Calu3 (cell line): ENCODE results near the gene MCTP1. TPM values are rescaled to one million over a fixed set of nuclear protein-coding genes. Genes with fewer than 3 reads are reported as not detected.

Source experiments
- BruUV-seq: library from RNA; stranded (reverse); fragments of 400-500 nt; replicated peaks from 2 replicates; lab custom pipeline; 2021; lab: Mats Ljungman, UMichigan
- CTCF ChIA-PET: fragments of 300-600 bp; sonication (Branson Sonifier 250); formaldehyde crosslinking; loops from one replicate; lab custom pipeline; 2022; ENCODE audit warnings: antibody characterized with exemption; lab: Charles Lee
- DNase-seq: peaks from one replicate; pipeline ENCODE4 v3.0.0; 2022
- H3K27ac Mint-ChIP-seq: one replicate; pipeline ENCODE4 v1.8.0; 2022; ENCODE audit warnings: mixed read lengths; ENCODE audit not compliant: unreplicated experiment
- H3K27me3 Mint-ChIP-seq: one replicate; pipeline ENCODE4 v1.8.0; 2022; ENCODE audit warnings: mixed read lengths; ENCODE audit not compliant: unreplicated experiment
- H3K36me3 Mint-ChIP-seq: one replicate; pipeline ENCODE4 v1.8.0; 2022; ENCODE audit warnings: mild to moderate bottlenecking, moderate library complexity, mixed read lengths; ENCODE audit not compliant: insufficient read depth, unreplicated experiment
- H3K4me1 Mint-ChIP-seq: one replicate; pipeline ENCODE4 v1.8.0; 2022; ENCODE audit warnings: mild to moderate bottlenecking, low read depth, mixed read lengths; ENCODE audit not compliant: unreplicated experiment
- H3K4me3 Mint-ChIP-seq: one replicate; pipeline ENCODE4 v1.8.0; 2022; ENCODE audit warnings: mild to moderate bottlenecking, low read depth, moderate library complexity, mixed read lengths; ENCODE audit not compliant: unreplicated experiment
- H3K9me3 Mint-ChIP-seq: one replicate; pipeline ENCODE4 v1.8.0; 2022; ENCODE audit warnings: low read depth, mixed read lengths; ENCODE audit not compliant: unreplicated experiment
- CTCF ChIP-seq: fragments of 200-600 bp; IDR thresholded peaks from one replicate; pipeline ENCODE4 v1.8.0; 2022; ENCODE audit warnings: antibody characterized with exemption; ENCODE audit not compliant: unreplicated experiment
- intact Hi-C: fragments of 100-400 bp; cut with micrococcal nuclease; formaldehyde crosslinking; loops from one replicate; pipeline ENCODE4 v1.10.0; 2022; ENCODE audit not compliant: unreplicated experiment
- total RNA-seq: library from RNA; stranded (reverse); gene quantifications from 2 replicates; pipeline ENCODE4 v1.2.3, GENCODE V29; 2022

MCTP1 gene
- total RNA-seq, 1 experiment from 2014 or later, result 28.4 TPM

DNA sequence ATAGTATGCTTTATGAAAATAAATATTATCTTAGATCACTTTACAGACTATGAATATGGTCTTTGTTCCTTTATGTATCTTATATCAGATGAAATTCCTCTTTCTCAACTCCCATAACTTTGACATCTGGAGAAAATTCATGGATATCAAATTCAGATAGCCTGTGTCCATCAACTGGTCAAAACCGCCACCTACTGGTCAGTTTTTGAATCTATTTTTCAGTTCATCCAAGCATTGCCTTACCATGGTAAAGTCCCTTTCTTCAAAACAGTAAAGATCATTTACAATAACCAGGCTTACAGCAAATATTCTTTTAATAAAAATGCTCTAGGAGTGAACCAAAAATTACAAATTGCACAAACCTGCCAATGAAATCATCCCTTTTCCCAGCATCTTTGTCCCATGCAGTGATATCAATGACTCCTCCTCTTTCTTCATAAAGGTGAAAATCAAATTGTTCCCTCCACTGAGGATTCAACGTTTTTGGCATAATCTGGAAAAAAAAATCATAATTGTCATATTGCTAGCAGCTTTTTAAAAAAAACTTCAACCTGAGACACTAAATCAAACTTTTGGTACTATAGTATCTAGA, 375.9 kb downstream of the MCTP1 start:
- BruUV-seq, result no TSS peak
- peak; percentile 64 for TF ChIP-seq CTCF
- DNase-seq, result peak; percentile 46
- H3K27ac Mint-ChIP-seq, result no peak overlapping the region
- no peaks in the 10 kb centered on the region for H3K4me1 Mint-ChIP-seq
- no peaks in the 10 kb centered on the region for H3K36me3 Mint-ChIP-seq
- no peak overlapping the region for H3K4me3 Mint-ChIP-seq
- CTCF ChIA-PET, result no interaction called here
- H3K27me3 Mint-ChIP-seq, result no peaks in the 10 kb centered on the region
- intact Hi-C loops, result loop anchor here (2.0 to 5.0 kb wide), 2 partner anchors 78 to 382 kb away; no protein-coding TSS in a partner anchor
- H3K9me3 Mint-ChIP-seq, result no peaks in the 10 kb centered on the region

GRCh38 chr5:94906750-94907149, 378.1 kb downstream of the MCTP1 start:
- no peaks in the 10 kb centered on the region for H3K36me3 Mint-ChIP-seq
- no peaks in the 10 kb centered on the region for H3K4me1 Mint-ChIP-seq
- no peaks in the 10 kb centered on the region for H3K27me3 Mint-ChIP-seq
- DNase-seq, result no peak
- intact Hi-C loops, result loop anchor here (5.0 kb wide), 1 partner anchor 379 kb away; no protein-coding TSS in a partner anchor
- CTCF ChIA-PET, result no interaction called here
- no peak overlapping the region for H3K27ac Mint-ChIP-seq
- H3K9me3 Mint-ChIP-seq, result no peaks in the 10 kb centered on the region
- H3K4me3 Mint-ChIP-seq, result no peak overlapping the region
- no peak for TF ChIP-seq CTCF
- no TSS peak for BruUV-seq

- Mint-ChIP-seq H3K4me3 (no peak overlapping the region), H3K36me3 (no peaks in the 10 kb centered on the region), H3K27ac (no peak overlapping the region), H3K27me3 (no peaks in the 10 kb centered on the region), H3K4me1 (no peaks in the 10 kb centered on the region), H3K9me3 (no peaks in the 10 kb centered on the region)
- intact Hi-C loops, result no loop called here
- no TSS peak for BruUV-seq
- no peak for TF ChIP-seq CTCF
- CTCF ChIA-PET, result no interaction called here
- no peak for DNase-seq
Observed at GRCh38 chr5:94903726-94904125, 381.2 kb downstream of the MCTP1 start.

DNA sequence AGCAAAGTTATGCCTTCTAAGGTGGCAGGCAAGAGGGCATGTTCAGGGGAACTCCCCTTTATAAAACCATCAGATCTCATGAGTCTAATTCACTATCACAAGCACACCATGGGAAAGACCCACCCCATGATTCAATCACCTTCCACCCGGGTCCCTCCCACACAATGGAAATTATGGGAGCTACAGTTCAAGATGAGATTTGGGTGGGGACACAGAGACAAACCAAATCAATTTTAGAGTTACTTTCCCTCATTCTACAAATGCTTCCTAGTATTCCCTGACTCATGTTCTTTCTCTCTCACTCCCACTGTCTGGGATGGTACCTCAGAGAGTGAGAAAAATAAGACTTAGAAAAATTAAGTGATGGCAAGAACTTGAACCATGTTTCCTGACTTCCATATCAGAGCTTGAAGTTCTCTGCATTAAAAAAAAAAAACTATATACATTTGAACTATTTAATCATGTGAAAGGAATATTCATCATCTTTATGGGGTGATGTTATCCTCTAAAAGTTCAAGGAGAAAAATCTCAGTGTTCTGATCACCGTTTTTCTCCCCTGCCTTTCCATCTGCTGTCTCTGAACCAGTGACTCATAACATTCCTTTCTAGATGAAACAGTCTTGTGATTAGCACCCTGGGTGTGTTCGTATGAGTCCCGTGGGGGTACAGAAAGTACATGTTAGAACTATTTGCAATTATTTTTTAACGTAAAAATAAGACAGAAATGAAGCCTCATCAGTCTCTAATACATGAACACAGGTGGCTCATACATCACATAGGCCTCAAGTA, 383.5 kb downstream of the MCTP1 start:
- Mint-ChIP-seq H3K4me3 (no peak overlapping the region), H3K9me3 (no peaks in the 10 kb centered on the region), H3K4me1 (no peaks in the 10 kb centered on the region), H3K36me3 (no peaks in the 10 kb centered on the region), H3K27ac (no peak overlapping the region), H3K27me3 (no peaks in the 10 kb centered on the region)
- no TSS peak for BruUV-seq
- intact Hi-C loops, result no loop called here
- no peak for TF ChIP-seq CTCF
- CTCF ChIA-PET, result no interaction called here
- no peak for DNase-seq
